GM20000 (cell line): Measurements from ENCODE around the gene VAV2.

Source experiments
- DNase-seq: peaks from one replicate; pipeline ENCODE4 v3.0.0; 2012; ENCODE audit warnings: low spot score
- CTCF ChIP-seq: IDR thresholded peaks from 2 replicates; pipeline ENCODE4 v1.5.1; 2012; ENCODE audit warnings: mild to moderate bottlenecking, control low read depth; ENCODE audit errors: extremely low read depth, missing control alignments

The VAV2 gene

GRCh38 chr9:133777871-133778270, 214.3 kb downstream of the VAV2 start:
- no peak for DNase-seq
- no peak for TF ChIP-seq CTCF

- no peak for DNase-seq
- TF ChIP-seq CTCF, result no peak
Observed at GRCh38 chr9:133777068-133777791, 214.9 kb downstream of the VAV2 start.

GRCh38 chr9:133775951-133776905, 215.9 kb downstream of the VAV2 start:
- no peak for DNase-seq
- no peak for TF ChIP-seq CTCF

GRCh38 chr9:133775291-133775690, 216.8 kb downstream of the VAV2 start:
- TF ChIP-seq CTCF, result no peak
- no peak for DNase-seq

GRCh38 chr9:133774799-133775198, 217.3 kb downstream of the VAV2 start:
- no peak for DNase-seq
- TF ChIP-seq CTCF, result no peak

- no peak for DNase-seq
- TF ChIP-seq CTCF, result no peak
Observed at GRCh38 chr9:133773889-133774655, 218.1 kb downstream of the VAV2 start.
